OCI-LY1 (cell line): Measurements from ENCODE around the gene ARHGDIB.

Experiments
- H2AFZ ChIP-seq: fragments of 200-600 bp; sonication (generic), shearing (Covaris generic); 2 replicates; pipeline ENCODE4 v1.6.0; 2014; ENCODE audit warnings: antibody characterized with exemption, mild to moderate bottlenecking, low read length
- H3F3A ChIP-seq: fragments of 200-600 bp; sonication (generic), shearing (Covaris generic); 2 replicates; pipeline ENCODE4 v1.6.0; 2014; ENCODE audit warnings: mild to moderate bottlenecking, antibody characterized with exemption, low read length, moderate library complexity; ENCODE audit not compliant: insufficient read depth
- H3K27ac ChIP-seq: fragments of 200-600 bp; sonication (generic); 2 replicates; pipeline ENCODE4 v1.5.1; 2014; ENCODE audit warnings: low read length, mixed run types, mild to moderate bottlenecking, low read depth; ENCODE audit not compliant: poor library complexity, severe bottlenecking
- H3K27me3 ChIP-seq: fragments of 200-600 bp; sonication (generic); 2 replicates; pipeline ENCODE4 v1.6.0; 2014; ENCODE audit warnings: antibody characterized with exemption, mild to moderate bottlenecking, low read length, moderate library complexity; ENCODE audit not compliant: insufficient read depth
- H3K36me3 ChIP-seq: fragments of 200-600 bp; sonication (generic); 2 replicates; pipeline ENCODE4 v1.6.1; 2014; ENCODE audit warnings: mild to moderate bottlenecking, antibody characterized with exemption, low read length, moderate library complexity, mixed read lengths; ENCODE audit not compliant: insufficient read depth
- H3K4me1 ChIP-seq: fragments of 200-600 bp; sonication (generic); 2 replicates; pipeline ENCODE4 v1.5.1; 2014; ENCODE audit warnings: mild to moderate bottlenecking, low read length, moderate library complexity; ENCODE audit not compliant: insufficient read depth, severe bottlenecking
- H3K4me2 ChIP-seq: fragments of 200-600 bp; sonication (generic), shearing (Covaris generic); 2 replicates; pipeline ENCODE4 v1.6.1; 2014; ENCODE audit warnings: low read length
- H3K4me3 ChIP-seq: fragments of 200-600 bp; sonication (generic); 2 replicates; pipeline ENCODE4 v1.5.1; 2014; ENCODE audit warnings: low read length, low read depth, mild to moderate bottlenecking, mixed read lengths; ENCODE audit not compliant: poor library complexity, severe bottlenecking
- H3K79me2 ChIP-seq: fragments of 200-600 bp; shearing (Covaris generic); 2 replicates; pipeline ENCODE4 v1.6.1; 2016; ENCODE audit warnings: mixed run types, low read length, mixed read lengths; ENCODE audit not compliant: insufficient read depth
- H3K9ac ChIP-seq: fragments of 200-600 bp; sonication (generic), shearing (Covaris generic); 2 replicates; pipeline ENCODE4 v1.6.1; 2014; ENCODE audit warnings: mild to moderate bottlenecking, low read length, mixed read lengths
- H3K9me2 ChIP-seq: fragments of 200-600 bp; sonication (generic), shearing (Covaris generic); 2 replicates; pipeline ENCODE4 v1.6.1; 2014; ENCODE audit warnings: low read depth, mild to moderate bottlenecking, low read length, mixed read lengths
- H3K9me3 ChIP-seq: fragments of 200-600 bp; shearing (Covaris generic); 2 replicates; pipeline ENCODE4 v1.6.1; 2014; ENCODE audit warnings: low read length, mixed read lengths
- H4K20me1 ChIP-seq: fragments of 200-600 bp; sonication (generic), shearing (Covaris generic); 2 replicates; pipeline ENCODE4 v1.6.0; 2016; ENCODE audit warnings: mild to moderate bottlenecking, low read length; ENCODE audit not compliant: insufficient read depth
- CTCF ChIP-seq: fragments of 200-600 bp; sonication (generic), shearing (Covaris generic); IDR thresholded peaks from 2 replicates; pipeline ENCODE4 v1.5.1; 2017; ENCODE audit warnings: mild to moderate bottlenecking, antibody characterized with exemption, low read length, moderate library complexity, mixed read lengths
- EZH2 ChIP-seq: fragments of 200-600 bp; sonication (generic), shearing (Covaris generic); IDR thresholded peaks from 2 replicates; pipeline ENCODE4 v1.8.0; 2017; ENCODE audit warnings: borderline replicate concordance, mixed run types, mild to moderate bottlenecking, antibody characterized with exemption, low read length, moderate library complexity, mixed read lengths

Gene ARHGDIB

GRCh38 chr12:14958361-14959125, 2.9 kb downstream of the ARHGDIB start:
- Histone ChIP-seq H3K4me1 (peaks cover 87% of the 10 kb centered on the region), H3K4me2 (peak overlapping the region; percentile 94), H3K79me2 (peaks cover 78% of the 10 kb centered on the region), H3K9me3 (no peaks in the 10 kb centered on the region), H4K20me1 (no peaks in the 10 kb centered on the region), H3K9ac (peak overlapping the region; percentile 88), H3K27me3 (no peaks in the 10 kb centered on the region), H3K27ac (peak overlapping the region; percentile 97), H3K36me3 (peaks cover 42% of the 10 kb centered on the region; the same call in 1 of the 2 replicates), H2AFZ (no peak overlapping the region), H3K4me3 (peak overlapping the region; percentile 87), H3K9me2 (no peaks in the 10 kb centered on the region), H3F3A (peaks cover 8% of the 10 kb centered on the region; the same call in 1 of the 2 replicates)
- no peak for TF ChIP-seq CTCF

- peaks cover 87% of the 10 kb centered on the region for H3K4me1 ChIP-seq
- H3K9me3 ChIP-seq, result no peaks in the 10 kb centered on the region
- no peak overlapping the region for H2AFZ ChIP-seq
- H3K4me3 ChIP-seq, result peak overlapping the region; percentile 87
- peaks cover 42% of the 10 kb centered on the region; the same call in 1 of the 2 replicates for H3K36me3 ChIP-seq
- no peak for TF ChIP-seq EZH2
- TF ChIP-seq CTCF, result no peak
- H3K4me2 ChIP-seq, result peak overlapping the region; percentile 94
- no peaks in the 10 kb centered on the region for H4K20me1 ChIP-seq
- H3K9me2 ChIP-seq, result no peaks in the 10 kb centered on the region
- no peaks in the 10 kb centered on the region for H3K27me3 ChIP-seq
- H3K9ac ChIP-seq, result peak overlapping the region; percentile 88
- H3F3A ChIP-seq, result peaks cover 8% of the 10 kb centered on the region; the same call in 1 of the 2 replicates
- peak overlapping the region; percentile 97 for H3K27ac ChIP-seq
- peaks cover 87% of the 10 kb centered on the region for H3K79me2 ChIP-seq
These were observed 3.7 kb downstream of the ARHGDIB start for GRCh38 chr12:14957551-14958168.

GRCh38 chr12:14956905-14957304, 4.5 kb downstream of the ARHGDIB start:
- Histone ChIP-seq H3K79me2 (peaks cover 95% of the 10 kb centered on the region), H3K4me1 (peaks cover 87% of the 10 kb centered on the region), H2AFZ (no peak overlapping the region), H3K9ac (peak overlapping the region; percentile 88; the same call in 1 of the 2 replicates), H3K4me3 (peak overlapping the region; percentile 87), H3K4me2 (peak overlapping the region; percentile 94), H3K9me2 (no peaks in the 10 kb centered on the region), H3K27ac (peak overlapping the region; percentile 97), H3K36me3 (peaks cover 43% of the 10 kb centered on the region), H3K9me3 (no peaks in the 10 kb centered on the region), H3F3A (peaks cover 8% of the 10 kb centered on the region; the same call in 1 of the 2 replicates), H3K27me3 (no peaks in the 10 kb centered on the region), H4K20me1 (no peaks in the 10 kb centered on the region)
- TF ChIP-seq EZH2 (no peak), CTCF (no peak)
